ENCODE measurements around the gene PRDX2.
A peak's percentile ranks its signal among the peaks of the same experiment; 100 is the strongest.

DNA sequence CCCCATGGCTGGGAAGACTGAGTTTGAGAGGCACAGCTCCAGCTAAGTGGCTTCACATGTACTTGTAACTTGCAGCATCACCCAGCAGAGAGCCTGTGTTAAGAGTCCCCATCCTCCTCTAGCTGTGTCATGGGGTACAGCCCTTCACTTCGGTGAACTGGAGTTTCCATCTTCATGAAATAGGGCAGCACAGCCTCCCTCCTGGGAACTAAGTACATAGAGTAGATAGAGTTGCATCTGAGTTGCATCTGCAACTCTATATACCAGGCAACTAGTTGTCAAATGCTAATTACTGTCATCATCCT is 1.2 kb downstream of the PRDX2 start:
- peak; percentile 78 for TF ChIP-seq POLR2A (IDR thresholded peaks at IDR 0.05; ENCODE audit: low read length)
- no peak for TF ChIP-seq GATA1 (IDR thresholded peaks at IDR 0.05; ENCODE audit: low read depth, low read length)
